ENCODE data around the gene SEL1L3.

The SEL1L3 gene

DNA sequence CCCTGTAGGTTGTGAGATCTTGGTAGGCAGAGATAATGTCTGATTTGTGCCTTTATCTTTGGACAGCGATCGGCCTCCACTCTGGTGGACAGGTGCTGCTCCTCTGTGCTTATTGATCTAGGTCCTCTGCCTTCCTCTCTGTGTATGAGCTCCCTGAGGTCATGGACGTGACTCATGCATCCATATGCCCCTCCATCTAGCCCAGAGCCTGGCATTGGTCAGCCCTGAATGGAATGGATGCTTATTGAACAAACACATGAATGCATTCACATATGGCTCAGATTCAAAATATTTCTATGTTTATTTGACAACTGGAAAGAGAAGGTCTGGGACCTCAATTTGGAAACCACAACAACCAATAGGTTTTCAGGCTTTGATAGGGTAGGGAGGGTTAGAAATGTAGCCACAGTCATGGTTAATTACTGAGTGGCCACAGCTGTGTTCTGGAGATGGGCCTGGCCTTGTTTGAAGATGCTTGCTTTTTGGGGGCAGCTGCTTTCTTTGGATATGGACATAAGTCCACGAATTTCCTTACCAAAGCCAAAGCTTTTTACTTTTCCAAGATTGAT lies 76.2 kb downstream of the SEL1L3 start:
- TF ChIP-seq, protein P1, sequence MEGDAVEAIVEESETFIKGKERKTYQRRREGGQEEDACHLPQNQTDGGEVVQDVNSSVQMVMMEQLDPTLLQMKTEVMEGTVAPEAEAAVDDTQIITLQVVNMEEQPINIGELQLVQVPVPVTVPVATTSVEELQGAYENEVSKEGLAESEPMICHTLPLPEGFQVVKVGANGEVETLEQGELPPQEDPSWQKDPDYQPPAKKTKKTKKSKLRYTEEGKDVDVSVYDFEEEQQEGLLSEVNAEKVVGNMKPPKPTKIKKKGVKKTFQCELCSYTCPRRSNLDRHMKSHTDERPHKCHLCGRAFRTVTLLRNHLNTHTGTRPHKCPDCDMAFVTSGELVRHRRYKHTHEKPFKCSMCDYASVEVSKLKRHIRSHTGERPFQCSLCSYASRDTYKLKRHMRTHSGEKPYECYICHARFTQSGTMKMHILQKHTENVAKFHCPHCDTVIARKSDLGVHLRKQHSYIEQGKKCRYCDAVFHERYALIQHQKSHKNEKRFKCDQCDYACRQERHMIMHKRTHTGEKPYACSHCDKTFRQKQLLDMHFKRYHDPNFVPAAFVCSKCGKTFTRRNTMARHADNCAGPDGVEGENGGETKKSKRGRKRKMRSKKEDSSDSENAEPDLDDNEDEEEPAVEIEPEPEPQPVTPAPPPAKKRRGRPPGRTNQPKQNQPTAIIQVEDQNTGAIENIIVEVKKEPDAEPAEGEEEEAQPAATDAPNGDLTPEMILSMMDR (IDR thresholded peaks at IDR 0.05), result no peak
- no peak for TF ChIP-seq ZFX (IDR thresholded peaks at IDR 0.05; ENCODE audit: borderline replicate concordance)
- H3K27ac ChIP-seq, result no peak overlapping the region

- TF ChIP-seq ZFX (IDR thresholded peaks at IDR 0.05; ENCODE audit: borderline replicate concordance), result no peak
- TF ChIP-seq, protein P1 (IDR thresholded peaks at IDR 0.05), result no peak
- no peak overlapping the region for H3K27ac ChIP-seq
Observed at GRCh38 chr4:25783943-25784342, 78.8 kb downstream of the SEL1L3 start.

GRCh38 chr4:25783126-25783525 lies 79.7 kb downstream of the SEL1L3 start:
- TF ChIP-seq, protein P1 (IDR thresholded peaks at IDR 0.05), result no peak
- no peak for TF ChIP-seq ZFX (IDR thresholded peaks at IDR 0.05; ENCODE audit: borderline replicate concordance)
- H3K27ac ChIP-seq, result no peak overlapping the region

DNA sequence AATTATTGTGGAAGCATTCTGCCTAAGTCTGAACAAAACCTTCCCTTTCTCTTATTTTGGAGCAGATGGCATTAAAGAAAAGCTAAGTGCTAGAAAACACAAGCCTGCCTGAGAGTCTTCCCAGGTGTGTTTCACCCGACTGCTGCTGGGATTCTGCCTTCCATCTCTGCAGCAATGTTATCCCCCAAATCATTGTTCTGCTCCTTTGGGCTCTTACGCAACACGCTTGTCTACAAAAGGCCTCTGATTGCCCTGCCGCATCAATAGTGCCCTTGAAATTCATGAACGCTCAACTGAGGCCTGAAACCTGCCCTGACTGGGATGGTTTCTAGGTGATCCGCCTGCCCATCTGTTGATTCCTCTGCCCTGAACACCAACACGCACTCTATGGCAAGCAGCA lies 80.3 kb downstream of the SEL1L3 start:
- TF ChIP-seq, protein P1 (IDR thresholded peaks at IDR 0.05), result no peak
- no peak for TF ChIP-seq ZFX (IDR thresholded peaks at IDR 0.05; ENCODE audit: borderline replicate concordance)
- H3K27ac ChIP-seq, result no peak overlapping the region

- H3K27ac ChIP-seq, result no peak overlapping the region
- TF ChIP-seq, protein P1 (IDR thresholded peaks at IDR 0.05), result no peak
- no peak for TF ChIP-seq ZFX (IDR thresholded peaks at IDR 0.05; ENCODE audit: borderline replicate concordance)
Observed at GRCh38 chr4:25779021-25779420, 83.8 kb downstream of the SEL1L3 start.

GRCh38 chr4:25776795-25777194 lies 86.0 kb downstream of the SEL1L3 start:
- no peak overlapping the region for H3K27ac ChIP-seq
- TF ChIP-seq ZFX (IDR thresholded peaks at IDR 0.05; ENCODE audit: borderline replicate concordance), result no peak
- TF ChIP-seq, protein P1 (IDR thresholded peaks at IDR 0.05), result no peak

DNA sequence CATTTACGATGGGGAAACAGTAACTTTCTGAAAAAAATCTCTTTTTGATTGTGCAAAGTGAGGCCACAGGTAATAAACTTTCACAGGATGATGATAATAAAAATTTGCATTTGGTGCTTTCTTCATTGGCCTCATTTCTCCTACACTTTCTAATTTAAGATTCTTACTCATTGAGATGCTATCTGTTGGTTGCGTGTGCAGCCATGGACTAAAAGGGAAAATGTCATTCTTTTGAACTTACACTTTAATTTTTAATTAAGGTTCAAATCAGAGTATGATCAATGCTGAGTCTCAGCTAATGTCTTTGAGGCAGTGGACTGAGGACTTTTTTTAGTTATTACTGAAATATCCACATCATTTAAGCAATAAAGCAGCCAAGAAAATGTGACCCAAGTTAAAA lies 87.6 kb downstream of the SEL1L3 start:
- TF ChIP-seq, protein P1 (IDR thresholded peaks at IDR 0.05), result no peak
- no peak for TF ChIP-seq ZFX (IDR thresholded peaks at IDR 0.05; ENCODE audit: borderline replicate concordance)
- no peak overlapping the region for H3K27ac ChIP-seq
